ENCODE measurements around the gene L1CAM. TPM values are rescaled to one million over a fixed set of nuclear protein-coding genes. Genes with fewer than 3 reads are reported as not detected.

The L1CAM gene
- total and polyA plus RNA-seq, 4 donors = 0.28 to 0.59 (median 0.39) TPM; not detected in 1

GRCh38 chrX:153861151-153861550 is 24.8 kb downstream of the L1CAM start:
- Histone ChIP-seq H3K9ac (ENCODE audit: low read depth in 1 of 2, low read length in 2 of 2) (no peak overlapping the region), H3K27ac (ENCODE audit: low read depth in 1 of 2, low read length in 2 of 2) (no peak overlapping the region), H3K36me3 (ENCODE audit: control insufficient read depth in 4 of 4, insufficient read depth in 3 of 4, low read depth in 1 of 4, low read length in 3 of 4) (no peaks in the 10 kb centered on the region), H3K27me3 (ENCODE audit: control insufficient read depth in 4 of 4, insufficient read depth in 4 of 4, low read length in 3 of 4) (no peaks in the 10 kb centered on the region), H3K4me1 (ENCODE audit: control insufficient read depth in 4 of 4, insufficient read depth in 4 of 4, low read length in 3 of 4) (no peaks in the 10 kb centered on the region), H3K9me3 (ENCODE audit: control insufficient read depth in 4 of 4, low read length in 3 of 4) (no peaks in the 10 kb centered on the region), H3K4me3 (ENCODE audit: low read depth in 1 of 3, low read length in 3 of 3) (no peak overlapping the region)
- TF ChIP-seq RXRA (IDR thresholded peaks at IDR 0.05) (no peak), FOXA2 (IDR thresholded peaks at IDR 0.05) (no peak), EGR1 (IDR thresholded peaks at IDR 0.05; ENCODE audit: low read depth in 2 of 2) (no peak), ZBTB33 (IDR thresholded peaks at IDR 0.05) (no peak), MAX (IDR thresholded peaks at IDR 0.05) (no peak), ATF3 (IDR thresholded peaks at IDR 0.05) (no peak), JUND (IDR thresholded peaks at IDR 0.05) (no peak), YY1 (IDR thresholded peaks at IDR 0.05) (no peak), TAF1 (conservative IDR thresholded peaks at IDR 0.05) (no peak), HNF4G (IDR thresholded peaks at IDR 0.05) (no peak), NR2F2 (IDR thresholded peaks at IDR 0.05) (no peak), RAD21 (IDR thresholded peaks at IDR 0.05) (no peak), FOXA1 (IDR thresholded peaks at IDR 0.05) (no peak), SP1 (IDR thresholded peaks at IDR 0.05) (no peak), CTCF (IDR thresholded peaks at IDR 0.05; ENCODE audit: low read depth, low read length, missing input control) (no peak), REST (IDR thresholded peaks at IDR 0.05) (no peak), HNF4A (conservative IDR thresholded peaks at IDR 0.05) (no peak), GABPA (IDR thresholded peaks at IDR 0.05 in 1 of 2, conservative IDR thresholded peaks at IDR 0.05 in 1 of 2) (no peak)
- WGBS = 64% methylated on average over 10 of the region's 10 CpGs
- no peak for DNase-seq (ENCODE audit: low spot score)
